HL-60/S4 (cell line): Measurements from ENCODE around the gene ACAD9.

Experiments used
- in situ Hi-C: fragments of 300-500 bp; cut with MboI; formaldehyde crosslinking; loops from 2 replicates; pipeline ENCODE4 v1.14.3; 2022; ENCODE audit warnings: low sequenced_read_pairs

ACAD9 gene

DNA sequence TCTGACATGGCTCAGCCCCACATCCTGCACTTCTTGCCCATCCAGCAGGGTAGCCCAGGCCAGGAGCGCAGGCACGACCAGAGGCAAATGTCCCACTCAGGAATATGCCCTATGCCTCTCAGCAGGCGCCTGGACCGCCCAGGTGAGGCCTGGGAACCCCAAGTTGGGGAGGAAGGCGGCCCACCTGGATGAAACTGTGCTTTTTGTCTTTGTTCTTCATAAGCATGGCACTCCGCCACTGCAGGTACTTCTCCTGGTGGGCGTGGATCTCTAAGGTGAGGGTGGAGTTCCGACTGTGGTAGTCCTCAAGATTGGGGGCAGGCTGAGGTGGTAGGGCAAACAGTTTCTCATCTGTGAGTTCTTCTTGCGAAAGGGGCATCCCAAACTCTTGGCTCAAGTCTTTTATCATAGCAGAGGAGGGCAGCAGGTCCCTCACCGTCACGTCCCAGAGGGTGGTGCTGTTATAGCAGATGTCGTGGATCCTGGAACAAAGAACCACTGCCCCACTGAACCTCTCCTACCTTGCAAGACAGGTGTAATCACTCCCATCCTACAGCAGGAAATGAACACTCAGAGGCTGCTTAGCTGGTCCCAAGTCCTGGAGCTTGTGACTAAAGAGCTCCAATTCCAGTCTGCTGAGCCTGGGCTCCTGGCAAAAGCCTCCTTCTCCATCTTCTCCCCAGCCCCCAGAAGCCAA, 53.2 kb downstream of the ACAD9 start:
- in situ Hi-C loops, result no loop called here

GRCh38 chr3:128933213-128933921, 53.9 kb downstream of the ACAD9 start:
- in situ Hi-C loops, result no loop called here

- in situ Hi-C loops, result no loop called here
These were observed 54.5 kb downstream of the ACAD9 start for GRCh38 chr3:128933922-128934253.

- in situ Hi-C loops, result no loop called here
These were observed 56.5 kb downstream of the ACAD9 start for GRCh38 chr3:128935922-128936321.

DNA sequence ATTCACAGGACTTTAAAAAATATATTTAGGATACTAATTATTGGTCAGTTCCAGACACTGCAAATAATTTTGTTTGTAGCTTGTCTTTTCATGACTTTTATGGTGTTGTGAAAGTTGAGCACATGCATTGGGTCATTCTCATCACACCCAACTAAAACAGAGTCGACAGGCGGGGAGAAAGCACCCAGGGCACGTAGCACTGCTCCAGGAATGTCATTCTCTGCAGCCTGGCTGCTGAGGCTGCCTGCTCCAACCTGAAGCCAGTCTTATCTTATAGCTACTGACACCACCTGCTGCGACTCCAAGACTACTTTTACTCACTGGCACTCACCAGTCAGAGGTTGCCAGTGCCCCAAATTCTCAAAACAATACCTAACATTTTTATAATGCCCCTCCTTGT, 56.9 kb downstream of the ACAD9 start:
- in situ Hi-C loops, result no loop called here

DNA sequence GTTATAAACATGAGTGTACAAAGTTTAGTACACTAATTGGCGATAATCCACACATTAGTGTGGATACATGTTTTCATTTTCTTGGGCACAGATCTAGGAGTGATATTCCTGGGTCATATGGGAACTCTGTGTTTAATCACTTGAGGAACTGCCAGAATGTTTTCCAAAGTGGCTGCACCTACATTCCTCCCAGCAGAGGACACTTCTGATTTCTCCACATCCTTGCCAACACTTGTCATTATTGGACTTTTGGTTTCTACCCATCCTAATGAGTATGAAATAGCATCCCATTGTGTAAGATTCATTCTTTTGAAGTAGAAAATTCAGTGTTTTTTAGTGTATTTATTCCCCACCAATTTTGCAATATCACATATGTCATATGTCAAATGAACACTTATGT, 60.8 kb downstream of the ACAD9 start:
- in situ Hi-C loops, result no loop called here

DNA sequence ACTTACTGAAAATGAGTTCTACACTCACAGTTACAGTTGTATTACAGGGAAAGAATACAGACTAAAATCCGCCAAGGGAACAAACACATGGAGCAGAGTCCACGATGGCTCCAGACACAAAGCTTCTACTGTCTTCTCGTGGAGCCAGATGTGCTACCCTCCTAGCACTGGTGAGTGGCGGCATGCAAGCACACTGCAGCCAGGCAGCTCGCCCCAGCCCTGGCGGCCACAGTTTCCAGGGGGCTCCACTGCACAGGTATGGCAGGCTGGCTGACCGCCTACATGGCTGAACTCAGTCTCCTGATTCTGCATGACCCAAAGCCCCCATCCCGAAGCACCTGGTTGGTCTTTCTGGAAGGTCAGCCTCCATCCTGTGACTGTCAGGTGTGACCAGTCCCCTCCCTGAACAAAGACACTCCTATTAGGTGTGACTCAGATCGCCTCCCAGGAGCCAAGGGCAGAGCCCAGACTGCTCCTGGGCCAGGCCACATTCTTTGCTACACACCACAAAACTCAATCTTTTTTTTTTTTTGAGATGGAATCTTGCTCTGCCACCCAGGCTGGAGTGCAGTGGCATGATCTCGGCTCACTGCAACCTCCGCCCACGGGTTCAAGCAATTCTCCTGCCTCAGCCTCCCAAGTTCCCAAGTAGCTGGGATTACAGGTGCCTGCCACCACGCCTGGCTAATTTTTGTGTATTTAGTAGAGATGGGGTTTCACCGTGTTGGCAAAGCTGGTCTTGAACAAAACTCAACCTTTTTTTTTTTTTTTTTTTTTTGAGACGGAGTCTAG, 62.9 kb downstream of the ACAD9 start:
- in situ Hi-C loops, result no loop called here

DNA sequence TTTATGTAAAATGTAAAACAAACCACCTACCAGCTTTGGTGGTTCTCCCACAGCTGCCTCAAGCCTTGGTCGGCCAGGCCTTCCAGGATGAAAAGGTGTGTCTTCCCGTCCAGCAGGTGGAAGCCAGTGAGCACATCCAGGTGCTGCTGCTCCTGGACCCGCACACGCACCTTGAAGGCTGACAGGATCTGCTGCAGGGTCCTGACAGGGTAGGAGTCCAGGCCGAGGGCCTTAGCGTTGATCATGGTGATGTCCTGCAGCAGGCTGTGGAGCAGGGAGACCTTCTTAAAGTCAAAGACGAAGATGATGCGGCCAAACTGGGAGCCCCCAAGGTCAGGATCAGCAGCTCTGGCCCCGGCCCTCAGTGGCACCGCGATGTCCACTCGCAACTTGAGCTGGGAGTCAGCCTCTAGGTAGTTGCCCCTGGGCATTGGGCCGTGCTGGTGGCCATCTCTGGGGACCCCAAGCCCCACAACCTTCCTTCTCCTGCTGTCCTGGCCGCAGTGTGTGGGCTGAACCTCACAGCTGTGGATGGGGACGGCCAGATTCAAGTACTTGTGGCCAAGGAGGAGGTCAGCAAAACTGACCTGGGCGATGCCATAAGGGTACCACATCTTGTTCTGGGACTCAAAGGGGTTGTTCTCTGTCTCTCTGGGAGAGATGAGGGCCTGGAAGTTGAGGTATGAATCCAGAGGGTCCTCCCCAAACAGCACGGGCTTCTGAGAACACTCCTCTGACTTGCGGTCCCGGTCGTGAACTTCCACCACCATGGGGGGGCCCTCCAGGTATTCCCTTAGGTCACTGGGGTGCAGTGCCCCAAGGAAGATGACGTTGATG, 65.8 kb downstream of the ACAD9 start:
- in situ Hi-C loops, result no loop called here

DNA sequence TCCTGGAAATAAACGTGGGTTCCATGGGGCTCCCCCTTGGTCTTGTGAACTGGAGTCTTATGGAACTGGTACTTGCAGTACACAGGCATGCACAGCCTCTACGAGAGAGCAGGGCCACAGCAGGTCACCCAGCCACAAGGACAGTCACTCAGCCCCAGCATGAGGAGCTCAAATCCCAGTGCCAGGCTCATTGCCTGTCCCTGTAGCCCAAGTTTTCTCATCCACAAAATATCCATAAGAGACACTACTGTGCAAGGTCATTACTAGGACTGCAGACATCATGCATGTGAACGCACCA, 66.4 kb downstream of the ACAD9 start:
- in situ Hi-C loops, result no loop called here

- in situ Hi-C loops, result no loop called here
These were observed 67.0 kb downstream of the ACAD9 start for GRCh38 chr3:128946411-128946810.

- in situ Hi-C loops, result no loop called here
These were observed 69.7 kb downstream of the ACAD9 start for GRCh38 chr3:128949158-128949557.

GRCh38 chr3:128950223-128950938, 71.0 kb downstream of the ACAD9 start:
- in situ Hi-C loops, result no loop called here

DNA sequence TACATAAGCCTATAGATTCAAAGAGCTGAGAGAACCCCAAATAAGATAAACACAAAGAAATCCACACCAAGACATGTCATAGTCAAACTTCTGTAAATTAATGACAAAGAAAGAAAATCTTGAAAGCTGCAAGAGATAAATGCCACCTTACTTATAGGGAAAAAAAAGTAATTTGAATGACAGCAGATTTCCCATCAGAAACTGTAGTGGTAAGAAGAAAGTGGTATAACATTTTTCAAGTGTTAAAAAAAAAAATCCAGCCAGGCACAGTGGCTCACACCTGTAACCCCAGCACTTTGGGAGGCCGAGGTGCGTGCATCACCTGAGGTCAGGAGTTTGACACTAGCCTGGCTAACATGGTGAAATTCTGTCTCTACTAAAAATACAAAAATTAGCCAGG, 77.0 kb downstream of the ACAD9 start:
- in situ Hi-C loops, result no loop called here
